K562 treated with DMSO at 1 percent for 24 hours (cell line): Measurements from ENCODE around the gene ZNF584. TPM values are rescaled to one million over a fixed set of nuclear protein-coding genes. Genes with fewer than 3 reads are reported as not detected.

Source experiments
- total RNA-seq: library from RNA; unstranded; fragments of 300-600 nt; gene quantifications from 2 replicates; pipeline ENCODE4 v1.2.3, GENCODE V29; 2022; ENCODE audit warnings: low read depth; ENCODE audit not compliant: insufficient read depth

ZNF584 gene
- total RNA-seq, result 31.3 and 34.8 TPM in 2 replicates

DNA sequence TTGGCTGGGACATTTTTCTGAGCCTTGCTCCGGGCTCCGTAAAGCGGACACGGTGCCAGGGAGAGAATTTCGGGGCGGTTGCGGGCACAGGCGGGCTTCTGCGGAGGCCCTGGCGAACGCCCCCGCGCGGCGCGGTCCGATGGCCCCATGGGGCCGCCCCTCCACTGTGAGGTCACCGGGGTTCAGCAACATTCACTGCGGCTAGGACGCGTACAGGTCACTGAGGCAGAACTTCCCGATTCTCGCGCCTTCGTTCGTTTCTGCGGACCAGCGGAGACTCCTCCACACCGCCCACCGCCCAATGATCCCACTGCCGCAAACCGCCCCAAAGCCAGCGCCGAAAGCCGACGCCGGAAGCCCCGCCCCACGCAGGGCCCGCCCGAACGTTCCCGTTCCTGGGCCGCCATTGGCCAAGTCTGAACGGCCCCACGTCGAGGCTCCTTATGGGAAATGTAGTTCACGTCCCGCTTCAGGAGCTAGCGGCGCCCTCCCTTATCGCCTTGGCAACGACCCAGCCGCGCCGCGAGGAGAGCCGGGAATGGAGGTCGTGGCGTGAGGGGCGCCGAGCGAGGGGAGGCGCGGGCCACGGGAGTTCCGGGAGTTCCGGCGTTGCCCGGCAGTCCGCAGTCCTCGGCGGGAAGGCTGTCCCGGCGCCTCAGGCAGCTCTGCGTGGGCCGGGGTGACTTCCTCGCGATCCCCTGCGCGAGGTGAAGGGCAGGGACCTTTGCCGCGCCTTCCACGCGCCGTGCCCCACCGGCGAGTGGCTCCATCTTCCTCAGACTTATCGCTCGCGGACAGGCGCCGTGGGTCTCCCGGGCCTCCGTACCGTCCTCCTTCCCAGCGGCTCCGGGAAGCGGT, at the start of gene ZNF584:
Gene ZNF584 (plus strand): TSS at position 498 of the 858 bp plus-strand sequence. CDS start 499 bp downstream, outside the sequence.

DNA sequence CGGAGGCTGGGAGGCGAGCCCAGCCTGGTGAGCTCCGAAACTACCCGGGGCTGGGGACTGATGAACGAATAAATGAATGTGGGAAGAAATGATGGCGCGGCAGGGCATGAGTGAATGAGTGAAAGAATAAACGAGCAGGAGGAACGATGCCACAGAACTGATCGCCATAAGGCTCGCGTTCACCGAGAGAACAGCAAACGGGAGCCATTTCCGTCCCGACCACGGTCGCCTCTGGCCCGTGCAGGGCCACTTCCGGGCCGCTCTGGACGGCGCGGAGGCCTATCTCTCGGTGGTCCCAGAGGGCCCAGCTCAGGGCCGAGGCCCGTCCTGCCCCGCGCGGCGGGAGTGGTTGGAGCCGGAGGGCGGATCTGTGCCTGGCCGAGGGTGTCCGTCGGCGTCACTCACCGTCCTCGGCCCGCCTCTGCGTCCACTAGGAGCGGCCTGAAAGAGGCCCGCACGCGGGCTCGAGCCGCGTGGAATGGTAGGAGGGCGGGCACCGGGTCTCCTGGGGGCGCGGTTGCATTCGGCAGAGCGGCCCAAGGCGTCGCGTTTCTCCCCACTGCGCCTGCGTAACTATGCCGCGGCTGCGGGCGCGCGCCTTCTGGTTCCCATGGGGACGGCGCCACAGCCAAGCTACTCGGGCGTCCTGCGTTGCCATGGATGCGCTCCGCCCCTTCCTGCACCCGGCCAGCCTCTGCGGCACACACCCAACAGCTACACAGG, 46.0 kb upstream of the ZNF584 start, which contains the start of gene ZNF497:
Gene ZNF497 (minus strand): TSS at position 480 of the 723 bp plus-strand sequence. CDS start 5,116 bp downstream, outside the sequence.

DNA sequence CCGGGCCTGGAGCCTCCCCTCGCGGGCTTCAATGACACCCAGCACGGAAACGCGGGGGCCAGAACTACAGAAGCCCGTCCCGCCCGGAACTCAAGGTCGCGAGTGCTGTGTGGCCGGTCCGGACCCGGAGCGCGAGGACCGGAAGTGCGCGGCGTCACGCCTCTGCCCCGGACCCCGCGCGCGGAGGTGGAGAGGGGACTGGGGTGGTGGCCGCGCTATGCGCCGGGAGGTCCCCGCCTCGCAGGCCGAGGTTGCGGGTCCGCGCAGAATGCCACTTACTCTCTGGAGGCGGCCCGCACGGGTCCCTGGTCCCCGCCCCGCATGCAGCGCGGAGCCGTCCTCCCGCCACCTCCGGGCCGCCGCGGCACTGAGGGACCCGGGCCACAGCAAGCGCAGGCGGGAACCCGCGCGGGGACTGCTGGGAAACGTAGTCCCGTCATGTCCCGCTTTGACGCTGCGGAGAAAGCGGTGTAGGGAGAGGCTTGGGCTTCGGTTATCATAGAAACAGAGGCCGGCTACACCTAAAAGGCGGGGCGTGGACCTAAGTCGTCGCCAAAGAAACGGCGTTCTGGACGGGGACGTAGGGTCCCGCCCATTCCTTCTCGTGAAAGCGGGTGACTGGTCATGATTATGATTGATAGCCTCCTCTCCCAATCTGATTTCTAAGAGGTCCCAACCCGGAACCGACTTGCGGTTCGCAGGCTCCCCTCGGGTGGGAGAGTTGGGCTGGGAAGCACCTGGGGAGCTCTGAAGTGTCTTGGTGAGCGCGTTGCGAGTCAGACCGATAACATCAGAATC, 27.6 kb upstream of the ZNF584 start, which contains the start of gene ZNF837:
Gene ZNF837 (minus strand): TSS at position 369 of the 798 bp plus-strand sequence. CDS start 11,698 bp downstream, outside the sequence.

DNA sequence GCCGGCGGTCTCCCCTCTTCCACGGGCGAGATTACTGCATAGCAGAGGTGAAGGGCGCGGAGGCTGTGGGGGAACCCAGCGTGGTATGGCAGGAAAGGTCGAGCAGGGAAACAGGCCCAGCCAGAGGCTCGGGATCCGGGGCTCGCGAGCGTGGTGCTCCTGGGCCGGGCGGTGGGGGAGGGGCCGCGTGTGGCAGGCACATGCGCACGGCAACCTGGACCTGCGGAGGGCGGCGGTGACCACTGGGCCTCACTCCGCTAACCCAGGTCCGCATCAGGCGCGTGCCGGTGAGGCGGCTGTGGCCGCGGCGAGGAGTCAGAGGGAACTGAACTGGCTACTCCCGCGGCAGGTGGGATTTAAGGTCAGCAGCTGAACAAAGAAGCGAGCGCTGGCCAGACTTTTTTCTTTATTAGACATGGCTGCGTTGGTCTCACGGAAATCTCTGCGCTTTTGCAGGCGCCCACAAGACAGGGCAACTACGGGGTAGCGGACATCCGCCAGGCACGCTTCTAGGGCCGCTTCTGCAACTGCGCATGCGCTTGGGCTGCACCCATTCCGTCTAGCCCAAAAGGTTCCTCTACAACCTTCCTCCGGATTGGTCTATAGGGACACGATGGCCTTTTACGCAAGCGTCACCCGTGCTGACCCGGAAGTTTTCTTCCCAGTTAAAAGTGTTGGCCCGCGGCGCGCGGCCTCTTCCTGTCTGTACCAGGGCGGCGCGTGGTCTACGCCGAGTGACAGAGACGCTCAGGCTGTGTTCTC, 21.7 kb upstream of the ZNF584 start, which contains the start of gene RPS5:
Gene RPS5 (plus strand): TSS at position 694 of the 762 bp plus-strand sequence. CDS start 869 bp downstream, outside the sequence.

DNA sequence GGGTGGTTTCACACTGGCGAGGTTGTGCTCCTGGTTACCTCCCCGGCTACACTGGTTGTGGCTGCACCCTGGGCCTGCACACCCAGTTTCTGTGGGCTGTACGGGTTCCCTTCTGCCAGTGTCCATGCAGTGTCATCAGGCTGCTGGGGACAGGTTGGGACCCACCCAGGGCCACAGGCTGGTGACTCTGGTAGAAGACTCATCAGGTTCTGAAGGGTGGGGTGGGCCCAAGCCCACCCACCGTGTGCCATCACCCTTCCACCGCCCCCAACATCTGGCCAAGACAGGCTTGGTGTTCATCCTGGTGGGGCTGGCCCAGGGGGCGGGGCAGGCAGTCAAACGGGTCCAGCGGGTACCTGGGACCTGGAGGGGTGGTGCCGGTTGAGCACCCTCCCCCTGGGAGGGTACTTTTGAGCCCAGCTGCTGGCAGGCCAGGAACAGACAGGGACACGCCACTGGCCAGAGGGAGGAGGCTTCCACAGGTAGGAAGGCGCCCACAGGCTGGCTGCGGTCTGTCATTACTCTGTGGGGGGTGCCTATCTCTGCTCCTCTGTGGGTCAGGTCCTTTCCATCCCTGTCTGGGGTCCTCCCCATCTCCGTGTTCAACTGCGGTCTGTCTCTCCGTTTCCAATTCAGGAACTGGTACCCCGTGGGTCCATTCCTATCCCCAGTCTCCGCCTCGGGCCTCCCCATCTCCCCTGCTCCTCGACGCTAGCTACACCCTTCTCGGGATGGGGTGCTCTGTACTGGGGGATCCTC, 13.1 kb upstream of the ZNF584 start, which contains the start of gene RNF225:
Gene RNF225 (plus strand): TSS at position 437 of the 759 bp plus-strand sequence. CDS start 434 bp downstream, outside the sequence.

DNA sequence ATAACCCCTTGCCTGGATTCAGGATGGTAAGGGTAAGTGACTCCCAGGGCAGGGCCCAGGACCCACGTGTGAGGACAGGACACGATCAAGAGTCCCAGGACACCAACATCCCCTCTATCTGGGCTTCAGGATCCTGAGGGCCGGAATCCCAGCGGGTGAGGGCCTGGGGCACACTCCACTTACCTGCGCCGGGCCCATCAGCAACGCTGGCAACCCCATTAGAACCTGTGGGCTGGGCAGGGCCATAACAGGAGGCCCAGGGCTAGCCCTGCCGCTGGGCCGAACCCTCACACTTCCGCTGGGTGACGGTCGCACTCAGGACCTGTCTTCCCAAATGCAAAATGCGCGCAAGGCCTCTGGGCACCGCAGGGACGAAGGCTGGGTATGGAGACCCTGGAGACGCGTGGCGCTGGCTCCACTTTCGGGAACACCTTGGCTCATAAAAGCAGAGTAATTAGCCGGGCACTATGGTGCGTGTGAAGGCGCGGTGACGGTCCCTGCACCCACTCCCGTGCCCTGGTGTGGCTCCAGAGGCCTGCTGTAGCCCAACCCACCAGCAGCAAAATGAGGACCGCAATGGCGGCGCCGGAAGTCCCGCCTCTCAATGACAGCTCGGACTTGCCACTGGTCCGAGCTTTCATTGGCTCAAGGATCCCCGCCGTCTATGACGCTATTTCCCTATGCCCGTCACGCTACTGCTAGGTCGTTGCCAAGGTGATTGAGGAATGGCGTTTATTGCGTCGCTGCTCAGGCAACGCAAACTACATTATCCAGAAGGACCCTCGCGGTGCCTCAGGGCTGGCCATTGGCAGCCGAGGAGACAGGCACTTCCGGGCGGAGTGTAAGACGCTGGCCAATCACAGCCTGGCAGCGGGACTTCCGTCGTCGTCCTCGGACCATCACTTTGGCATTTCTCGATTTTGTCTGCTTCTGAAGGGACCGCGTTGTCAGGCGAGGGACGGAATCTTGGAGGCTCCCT, 31.4 kb downstream of the ZNF584 start, which contains the start of gene ZNF132:
Gene ZNF132 (minus strand): TSS at position 578 of the 979 bp plus-strand sequence. CDS start 332 bp downstream, at position 246.

DNA sequence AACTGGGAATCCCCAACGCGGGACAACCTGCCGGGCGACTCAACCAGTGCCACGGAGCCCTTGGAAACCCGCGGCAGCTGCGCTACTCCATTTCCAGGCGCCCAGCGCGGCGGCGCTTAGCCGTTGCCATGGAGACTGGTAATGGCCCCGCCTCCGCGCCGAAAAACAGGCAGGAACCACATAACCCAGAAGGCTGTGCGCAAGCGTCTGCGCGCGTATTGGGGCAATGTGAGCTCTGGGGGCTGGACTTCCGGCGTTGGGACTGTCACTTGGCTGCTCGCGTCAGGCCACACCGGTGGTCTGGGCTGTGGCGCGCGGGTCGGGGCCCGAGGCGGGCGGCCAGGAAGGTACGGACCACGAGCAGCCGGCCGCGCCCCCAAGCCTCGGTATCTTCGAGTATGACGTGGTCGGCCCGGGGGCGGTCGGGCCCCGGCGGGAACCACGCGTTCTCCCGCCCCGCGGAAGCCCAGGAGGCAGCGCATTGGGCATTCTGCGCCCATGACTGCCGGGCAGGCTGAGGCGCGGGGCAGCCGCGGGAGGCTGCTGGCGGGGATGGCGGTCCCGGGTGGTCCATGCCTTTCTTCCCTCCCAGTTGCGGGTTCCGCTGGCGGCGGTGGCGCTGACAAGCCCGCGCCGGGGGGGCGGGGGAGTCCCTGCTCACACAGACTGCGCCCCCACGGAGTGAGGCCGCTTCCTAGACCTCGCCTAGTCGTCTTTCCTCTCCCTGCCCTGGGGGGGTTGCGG, 43.1 kb downstream of the ZNF584 start, which contains the start of gene ZNF324B:
Gene ZNF324B (plus strand): TSS at position 265 of the 744 bp plus-strand sequence. CDS start 2,080 bp downstream, outside the sequence.

DNA sequence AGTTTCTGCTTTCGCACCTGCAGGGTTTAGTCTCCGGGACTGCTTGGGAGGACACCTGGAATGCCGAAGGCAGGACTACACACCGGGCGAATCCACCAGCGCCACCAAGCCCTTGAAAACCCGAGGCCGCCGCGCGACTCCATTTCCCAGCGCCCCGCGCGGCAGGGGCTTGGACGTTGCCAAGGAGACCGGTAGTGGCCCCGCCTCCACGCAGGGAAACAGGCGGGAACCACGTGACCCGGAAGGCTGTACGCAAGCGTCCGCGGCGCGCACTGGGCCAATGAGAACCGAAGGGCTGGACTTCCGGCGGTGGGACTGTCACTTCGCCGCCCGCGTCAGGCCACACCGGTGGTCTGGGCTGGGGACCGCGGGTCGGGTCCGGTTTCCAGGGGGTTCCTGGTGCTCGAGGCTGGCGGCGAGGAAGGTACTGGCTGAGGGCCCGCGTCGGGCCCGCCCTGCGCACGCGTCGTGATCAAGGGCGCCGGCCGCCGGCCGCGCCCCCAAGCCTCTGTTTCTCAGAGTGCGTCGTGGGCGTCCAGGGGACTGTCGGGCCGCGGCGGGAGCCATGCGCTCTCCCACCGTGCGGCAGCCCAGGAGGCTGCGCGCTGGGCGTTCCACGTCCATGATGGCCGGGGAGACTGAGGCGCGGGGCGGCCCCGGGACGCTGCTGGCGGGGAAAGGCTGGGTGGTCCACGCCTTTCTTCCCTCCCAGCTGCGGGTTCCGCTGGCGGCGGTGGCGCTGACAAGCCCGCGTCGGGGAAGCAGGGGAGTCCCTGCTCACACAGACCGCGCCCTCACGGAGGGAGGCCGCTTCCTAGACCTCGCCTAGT, 58.5 kb downstream of the ZNF584 start, which contains the start of gene ZNF324:
Gene ZNF324 (plus strand): TSS at position 321 of the 830 bp plus-strand sequence. CDS start 2,106 bp downstream, outside the sequence.

Other genes starting within 250 kb of the ZNF584 start
- gene ZNF274, start 225.6 kb upstream of the ZNF584 start, total RNA-seq, result 33.1 and 33.2 TPM in 2 replicates
- 28.3 and 28.5 TPM in 2 replicates for gene ZNF544, start 179.7 kb upstream of the ZNF584 start, total RNA-seq
- 1.5 and 1.7 TPM in 2 replicates for gene ZNF8, start 129.7 kb upstream of the ZNF584 start, total RNA-seq
- 79.3 and 90.5 TPM in 2 replicates for gene ERVK3-1, start 103.3 kb upstream of the ZNF584 start, total RNA-seq
- gene ZSCAN22, start 81.7 kb upstream of the ZNF584 start, total RNA-seq, result 2.2 and 3.1 TPM in 2 replicates
- gene A1BG, start 55.2 kb upstream of the ZNF584 start, total RNA-seq, result 53.9 and 61.3 TPM in 2 replicates
- gene ZNF497, start 45.9 kb upstream of the ZNF584 start, total RNA-seq, result 6.2 and 6.8 TPM in 2 replicates
- gene ZNF837, start 27.6 kb upstream of the ZNF584 start, total RNA-seq, result 5.8 and 6.7 TPM in 2 replicates
- 5,699 and 5,966 TPM in 2 replicates for gene RPS5, start 21.4 kb upstream of the ZNF584 start, total RNA-seq
- not detected in 2 replicates for gene RNF225, start 13.0 kb upstream of the ZNF584 start, total RNA-seq
- gene ZNF132, start 31.5 kb downstream of the ZNF584 start, total RNA-seq, result 0.44 and 1.00 TPM in 2 replicates
- gene ZNF324B, start 43.0 kb downstream of the ZNF584 start, total RNA-seq, result 7.5 and 10.6 TPM in 2 replicates
- gene ZNF324, start 58.4 kb downstream of the ZNF584 start, total RNA-seq, result 16.9 and 19.2 TPM in 2 replicates
- 15.2 and 15.7 TPM in 2 replicates for gene ZNF446, start 67.7 kb downstream of the ZNF584 start, total RNA-seq
- gene SLC27A5, start 103.3 kb downstream of the ZNF584 start, total RNA-seq, result 19.7 and 26.5 TPM in 2 replicates
- gene ZBTB45, start 111.2 kb downstream of the ZNF584 start, total RNA-seq, result 20.5 and 25.2 TPM in 2 replicates
- gene TRIM28, start 135.4 kb downstream of the ZNF584 start, total RNA-seq, result 902 and 994 TPM in 2 replicates
- 154 and 169 TPM in 2 replicates for gene CHMP2A, start 146.5 kb downstream of the ZNF584 start, total RNA-seq
- gene UBE2M, start 150.0 kb downstream of the ZNF584 start, total RNA-seq, result 151 and 152 TPM in 2 replicates
- 20.4 and 23.0 TPM in 2 replicates for gene MZF1, start 164.7 kb downstream of the ZNF584 start, total RNA-seq